ENCODE data around the gene SULT1A1. TPM values are rescaled to one million over a fixed set of nuclear protein-coding genes. Genes with fewer than 3 reads are reported as not detected.

Gene SULT1A1
- total and polyA plus RNA-seq, 2 of the 13 experiments (the other 11 are each of a cell fraction or from before 2014, with no cell fraction given) = 114 to 147 TPM

- no peak for TF ChIP-seq ATF5 (CRISPR knock-in tag; IDR thresholded peaks at IDR 0.05; ENCODE audit: low read depth)
- TF ChIP-seq GLMP (CRISPR knock-in tag; IDR thresholded peaks at IDR 0.05; ENCODE audit: borderline replicate concordance) = no peak
Observed at GRCh38 chr16:28563218-28563617, 46.6 kb downstream of the SULT1A1 start (continued).

- FAIRE-seq (no peak), DNase-seq (ENCODE audit: low spot score) (no peak), ATAC-seq (no peak)
- TF ChIP-seq HBP1 (CRISPR knock-in tag; IDR thresholded peaks at IDR 0.05; ENCODE audit: low read depth) = no peak
- no peak for TF ChIP-seq MAFG (CRISPR knock-in tag; IDR thresholded peaks at IDR 0.05)
- no peak for TF ChIP-seq GFI1 (CRISPR knock-in tag; IDR thresholded peaks at IDR 0.05; ENCODE audit: borderline replicate concordance)
- TF ChIP-seq TERF1 (CRISPR knock-in tag; IDR thresholded peaks at IDR 0.05) = no peak
- TF ChIP-seq FUBP1 (CRISPR knock-in tag; IDR thresholded peaks at IDR 0.05; ENCODE audit: borderline replicate concordance) = no peak
- TF ChIP-seq CHD4 (IDR thresholded peaks at IDR 0.05; ENCODE audit: borderline replicate concordance, low read length) = no peak
- TF ChIP-seq SIN3A (IDR thresholded peaks at IDR 0.05; ENCODE audit: borderline replicate concordance, low read depth, low read length) = no peak
- TF ChIP-seq ETV5 (CRISPR knock-in tag; IDR thresholded peaks at IDR 0.05; ENCODE audit: borderline replicate concordance) = no peak
- no peak for TF ChIP-seq MTERF4 (CRISPR knock-in tag; IDR thresholded peaks at IDR 0.05)
- no peak for TF ChIP-seq ZNF225 (CRISPR knock-in tag; IDR thresholded peaks at IDR 0.05)
- TF ChIP-seq KMT2A (CRISPR knock-in tag; IDR thresholded peaks at IDR 0.05) = no peak
- no peak for TF ChIP-seq ZNF335 (CRISPR knock-in tag; IDR thresholded peaks at IDR 0.05)
- TF ChIP-seq TBX2 (CRISPR knock-in tag; IDR thresholded peaks at IDR 0.05; ENCODE audit: borderline replicate concordance) = no peak
- no peak for TF ChIP-seq IRX3 (CRISPR knock-in tag; IDR thresholded peaks at IDR 0.05; ENCODE audit: borderline replicate concordance, low read depth)
- CTCF ChIA-PET (ENCODE audit: low intra/inter-chr PET ratio, low total read pairs) = no interaction called here
- 97% methylated on average over 4 of the region's 4 CpGs for WGBS (ENCODE audit: low lambda C conversion rate)
- Histone ChIP-seq H4K20me1 (ENCODE audit: insufficient read depth, low read length) (no peaks in the 10 kb centered on the region), H3K27ac (ENCODE audit: extremely low read length, insufficient read depth, low read length) (peak overlapping the region; percentile 5), H3K27me3 (ENCODE audit: control insufficient read depth in 1 of 2, insufficient read depth in 2 of 2, low read length in 2 of 2) (no peaks in the 10 kb centered on the region), H3K4me3 (replicated peaks in 1 of 3; ENCODE audit: insufficient read depth in 1 of 3, low read depth in 2 of 3, low read length in 3 of 3) (no peak overlapping the region), H3K4me2 (ENCODE audit: low read depth, low read length) (no peak overlapping the region), H3K9me3 (ENCODE audit: low read length) (peaks cover 6% of the 10 kb centered on the region), H3K79me2 (ENCODE audit: insufficient read depth, low read length) (peaks cover under 1% of the 10 kb centered on the region), H3K36me3 (replicated peaks in 1 of 2; ENCODE audit: control insufficient read depth in 1 of 2, insufficient read depth in 2 of 2, low read length in 2 of 2) (peaks cover 4 to 11% of the 10 kb centered on the region in 2 experiments; a peak in 4 of 5 replicates), H3K9ac (ENCODE audit: insufficient read depth, low read depth, low read length) (no peak overlapping the region), H3K4me1 (ENCODE audit: insufficient read depth, low read length) (peaks cover 9% of the 10 kb centered on the region), H2AFZ (ENCODE audit: low read length) (no peak overlapping the region)
- in situ Hi-C loops (cut with HindIII; ENCODE audit: extremely low pct_ligation_motif_present, low pct_unique_long_range_greater_than_20kb) = no loop called here
- BruUV-seq (replicated peaks) = no TSS peak
- POLR2A ChIA-PET = no interaction called here
- intact Hi-C loops (cut with micrococcal nuclease; ENCODE audit: unreplicated experiment) = no loop called here
Observed at GRCh38 chr16:28562199-28562598, 47.6 kb downstream of the SULT1A1 start.
